Uterus (tissue), 4 donors: Measurements from ENCODE around the gene IRF2BPL. TPM values are rescaled to one million over a fixed set of nuclear protein-coding genes. Genes with fewer than 3 reads are reported as not detected.

Source experiments
- DNase-seq, 2 donors: peaks; one replicate each; pipeline ENCODE4 v3.0.0-alpha.2; 2019 to 2020
- H3K27ac ChIP-seq, 2 donors: fragments of 200-600 bp; sonication (generic); 1 replicate in 1 of 2; 2 replicates in 1 of 2; pipeline ENCODE4 v1.5.1; 2016 to 2018
- H3K27me3 ChIP-seq, 2 donors: fragments of 200-600 bp; sonication (generic); one replicate each; pipeline ENCODE4 v1.5.1; 2018 to 2019; ENCODE audit warnings: control low read depth in 1 of 2
- H3K36me3 ChIP-seq, 2 donors: fragments of 200-600 bp; sonication (generic); one replicate each; pipeline ENCODE4 v1.5.1; 2019; ENCODE audit warnings: control low read depth in 1 of 2
- H3K4me1 ChIP-seq, 2 donors: fragments of 200-600 bp; sonication (generic); one replicate each; pipeline ENCODE4 v1.5.1; 2018 to 2019; ENCODE audit warnings: control low read depth in 1 of 2
- H3K4me3 ChIP-seq, 2 donors: fragments of 200-600 bp; sonication (generic); 1 replicate in 1 of 2; 2 replicates in 1 of 2; pipeline ENCODE4 v1.5.1; 2018 to 2019; ENCODE audit warnings: mild to moderate bottlenecking in 1 of 2
- H3K9me3 ChIP-seq, 2 donors: fragments of 200-600 bp; sonication (generic); one replicate each; pipeline ENCODE4 v1.5.1; 2019; ENCODE audit warnings: control low read depth in 1 of 2
- CTCF ChIP-seq, 4 experiments: fragments of 200-600 bp in 2 of 4; fragments of 450-650 bp in 2 of 4; sonication (generic) in 2 of 4; IDR thresholded peaks; one replicate each; pipeline ENCODE4 v1.5.1; 2016 to 2019; ENCODE audit warnings: antibody characterized with exemption in 4 of 4, mild to moderate bottlenecking in 2 of 4, moderate library complexity in 1 of 4
- POLR2A ChIP-seq, 2 donors: fragments of 450-650 bp; IDR thresholded peaks; one replicate each; pipeline ENCODE4 v1.6.1; 2016; ENCODE audit warnings: antibody characterized with exemption in 2 of 2, mild to moderate bottlenecking in 1 of 2, moderate library complexity in 1 of 2
- intact Hi-C: fragments of 100-400 bp; cut with DNase I; formaldehyde crosslinking; loops from one replicate; pipeline ENCODE4 v1.15.1; 2023; ENCODE audit warnings: low total_unique reads
- total RNA-seq, 4 donors: library from RNA; depleted of rRNA in 3 of 4; stranded (reverse); fragments of >200 nt in 3 of 4; gene quantifications; one replicate each; pipeline versions ENCODE4 v1.1.0 to v1.2.4, GENCODE V29; 2014 to 2023
- donor health status: DM: yes; HTN: yes; CAD: no.

Gene IRF2BPL
- total RNA-seq, 4 donors from 2014 or later: 15.6 to 60.8 (median 36.6) TPM

DNA sequence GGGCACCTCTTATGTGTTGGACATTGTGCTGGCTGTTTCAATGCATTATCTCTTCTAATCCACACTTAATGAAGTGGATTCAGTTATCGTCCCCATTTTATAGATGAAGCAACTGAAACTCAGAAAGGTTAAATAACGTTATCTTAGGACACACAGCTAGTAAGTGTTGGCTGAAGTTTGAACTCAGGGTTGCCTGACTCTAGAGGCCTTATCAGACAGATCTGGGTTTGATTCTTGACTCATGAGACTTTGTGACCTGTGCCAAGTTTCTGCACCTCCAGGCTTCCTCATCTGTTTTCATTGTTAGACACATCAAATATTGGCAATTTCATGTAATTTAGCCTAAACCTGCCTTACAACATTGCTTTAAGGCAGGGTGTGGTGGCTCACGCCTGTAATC, 18.2 kb upstream of the IRF2BPL start:
- Histone ChIP-seq H3K36me3 (no peaks in the 10 kb centered on the region), H3K4me1 (peaks cover 32 to 33% of the 10 kb centered on the region in 2 donors), H3K27ac (peak overlapping the region; percentile 94 to 100), H3K27me3 (no peaks in the 10 kb centered on the region), H3K4me3 (no peak overlapping the region), H3K9me3 (no peaks in the 10 kb centered on the region)
- no peak for DNase-seq
- intact Hi-C loops: no loop called here
- no peak for TF ChIP-seq CTCF (IDR thresholded peaks at IDR 0.05)
- TF ChIP-seq POLR2A (IDR thresholded peaks at IDR 0.05): no peak

DNA sequence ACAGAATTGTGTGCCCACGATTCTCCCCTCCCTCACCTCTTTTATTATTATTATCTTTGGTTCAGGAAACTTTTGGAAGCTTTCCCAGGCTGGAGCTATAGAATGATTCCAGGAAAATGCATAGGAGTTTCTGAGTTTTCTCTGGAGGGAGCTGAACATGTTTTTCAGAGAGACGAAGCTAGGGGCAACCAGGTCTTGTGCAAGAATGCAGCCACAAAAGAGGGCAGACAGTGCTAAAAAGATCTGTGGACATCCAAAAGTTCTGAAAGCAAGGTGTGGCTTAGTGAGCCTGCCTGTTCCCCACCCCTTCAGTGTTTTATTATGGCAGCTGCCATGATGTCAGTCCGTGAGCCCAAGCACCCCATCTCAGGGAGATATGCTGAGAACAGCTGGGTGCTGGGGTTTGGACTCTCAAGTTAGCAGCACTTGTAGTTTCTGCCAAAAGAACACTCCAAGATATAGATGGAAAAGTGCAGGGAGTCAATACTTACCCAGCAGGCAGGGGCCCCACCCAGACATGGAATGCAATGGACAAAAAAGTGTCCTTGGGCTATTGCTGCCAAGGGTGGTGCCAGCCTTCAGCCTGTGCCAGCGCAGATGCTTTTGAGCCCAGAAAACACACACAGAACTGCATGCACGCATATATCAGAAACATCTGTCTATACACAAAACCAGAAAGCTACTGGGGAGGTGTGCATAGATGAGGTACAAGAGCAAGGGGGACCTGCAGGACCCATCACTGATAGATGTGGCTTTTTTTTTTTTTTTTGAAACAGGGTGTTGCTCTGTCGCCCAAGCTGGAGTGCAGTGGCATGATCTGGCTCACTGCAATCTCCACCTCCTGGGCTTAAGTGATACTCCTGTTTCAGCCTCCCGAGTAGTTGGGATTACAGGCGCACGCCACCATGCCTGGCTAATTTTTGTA, 17.0 kb upstream of the IRF2BPL start:
- no peak for DNase-seq
- no peak for TF ChIP-seq POLR2A (IDR thresholded peaks at IDR 0.05)
- no peak for TF ChIP-seq CTCF (IDR thresholded peaks at IDR 0.05)
- Histone ChIP-seq H3K9me3 (no peaks in the 10 kb centered on the region), H3K27me3 (no peaks in the 10 kb centered on the region), H3K36me3 (no peaks in the 10 kb centered on the region), H3K4me1 (peaks cover 44 to 45% of the 10 kb centered on the region in 2 donors), H3K27ac (peak overlapping the region; percentile 94 to 100), H3K4me3 (no peak overlapping the region)
- intact Hi-C loops: no loop called here

- peak; percentile 79 to 88 for DNase-seq
- Histone ChIP-seq H3K36me3 (no peaks in the 10 kb centered on the region), H3K27me3 (no peaks in the 10 kb centered on the region), H3K4me1 (peaks cover 44 to 45% of the 10 kb centered on the region in 2 donors), H3K9me3 (no peaks in the 10 kb centered on the region), H3K4me3 (no peak overlapping the region), H3K27ac (peak overlapping the region; percentile 94 to 100)
- intact Hi-C loops: no loop called here
- TF ChIP-seq POLR2A (IDR thresholded peaks at IDR 0.05) (no peak), CTCF (IDR thresholded peaks at IDR 0.05) (peak in 1 of 4 experiments; percentile 0)
These were observed 16.3 kb upstream of the IRF2BPL start for GRCh38 chr14:77044783-77045237.

DNA sequence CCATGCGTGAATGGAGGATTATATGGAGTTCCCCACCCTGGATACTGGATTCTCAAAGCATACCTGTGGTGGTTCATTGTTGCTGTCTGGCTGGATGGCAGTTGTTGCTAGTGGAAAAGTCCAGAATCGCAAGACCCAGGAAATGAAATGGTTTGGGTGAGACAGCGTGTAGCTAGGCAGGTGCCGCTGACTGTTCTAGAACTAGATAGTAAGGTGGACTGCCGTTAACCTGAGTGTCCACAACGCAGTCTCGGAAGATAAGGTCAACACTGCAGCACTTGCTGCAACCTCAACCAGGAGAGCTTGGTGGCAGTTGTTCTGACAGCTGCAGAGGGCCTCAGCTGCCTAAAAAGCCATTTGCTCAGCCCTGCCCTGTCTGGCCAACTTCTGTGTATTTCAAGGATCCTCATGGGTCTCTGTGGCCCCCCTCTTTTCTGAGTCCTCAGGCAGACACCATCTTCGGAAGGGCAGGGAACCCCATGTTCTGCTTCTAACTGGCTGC, 15.5 kb upstream of the IRF2BPL start:
- Histone ChIP-seq H3K4me3 (no peak overlapping the region), H3K27ac (peak overlapping the region; percentile 94 to 100), H3K9me3 (no peaks in the 10 kb centered on the region), H3K4me1 (peaks cover 44 to 45% of the 10 kb centered on the region in 2 donors), H3K36me3 (no peaks in the 10 kb centered on the region), H3K27me3 (no peaks in the 10 kb centered on the region)
- no peak for TF ChIP-seq POLR2A (IDR thresholded peaks at IDR 0.05)
- no peak for TF ChIP-seq CTCF (IDR thresholded peaks at IDR 0.05)
- intact Hi-C loops: no loop called here
- DNase-seq: peak in 1 of 2 donors; percentile 47
